HCT116 (cell line): ENCODE measurements around the gene ZNF578. TPM values are rescaled to one million over a fixed set of nuclear protein-coding genes. Genes with fewer than 3 reads are reported as not detected.
"Not testable (repeated sequence)": the region's sequence is repeated elsewhere in the genome, so short reads cannot be mapped to it uniquely, and the experiment has no call there.

Experiments used
- ATAC-seq: fragments of 200-7000 bp; cut with Tn5 transposase; 2 replicates; pipeline ENCODE4 v1.9.1; 2020; ENCODE audit warnings: mild to moderate bottlenecking, moderate library complexity
- BruUV-seq: library from RNA; stranded (reverse); fragments of 400-500 nt; replicated peaks from 2 replicates; lab custom pipeline; 2021; lab: Mats Ljungman, UMichigan
- CTCF ChIA-PET: fragments of 300-600 bp; sonication (Branson Sonifier 250); formaldehyde crosslinking; loops from one replicate; lab custom pipeline; 2021; ENCODE audit warnings: antibody characterized with exemption; lab: Charles Lee
- POLR2A ChIA-PET: fragments of 300-600, 350-600 bp; sonication (Branson Sonifier 250); formaldehyde crosslinking; loops from one replicate; lab custom pipeline; 2021; ENCODE audit warnings: antibody characterized with exemption; lab: Charles Lee
- RAD21 ChIA-PET, 2 experiments: fragments of 300-600 bp; sonication (Branson Sonifier 250); formaldehyde crosslinking; loops; one replicate each; lab custom pipeline; 2023; ENCODE audit warnings: low total read pairs in 2 of 2; ENCODE audit not compliant: uncharacterized antibody in 2 of 2, unreplicated experiment in 2 of 2, low non-redundant PET in 1 of 2; lab: Charles Lee
- DNase-seq: peaks from one replicate; pipeline ENCODE4 v3.0.0-alpha.2; 2010; ENCODE audit warnings: low read depth, low spot score
- H2AFZ ChIP-seq: fragments of 200-600 bp; shearing (Covaris generic), sonication (generic); 2 replicates; pipeline ENCODE4 v1.6.1; 2017; ENCODE audit warnings: low read depth, mixed run types, mixed read lengths, antibody characterized with exemption, low read length; ENCODE audit not compliant: poor library complexity, severe bottlenecking
- H3K27ac ChIP-seq: 2 replicates; pipeline ENCODE4 v1.5.1; 2012; ENCODE audit warnings: low read depth, low read length
- H3K27me3 ChIP-seq: fragments of 200-600 bp; sonication (generic); 2 replicates; pipeline ENCODE4 v1.6.1; 2016; ENCODE audit warnings: mixed run types, low read length, mixed read lengths; ENCODE audit not compliant: insufficient read depth
- H3K36me3 ChIP-seq, 2 experiments: fragments of 200-500 bp in 1 of 2; fragments of 200-600 bp in 1 of 2; sonication (Bioruptor generic) in 1 of 2; sonication (generic) in 1 of 2; 2 replicates each; pipeline versions ENCODE4 v1.5.1 to v1.6.1; 2014 to 2016; ENCODE audit warnings: low read length in 2 of 2, inconsistent platforms in 1 of 2, mixed read lengths in 1 of 2, mixed run types in 1 of 2; ENCODE audit not compliant: insufficient read depth in 2 of 2, control insufficient read depth in 1 of 2
- H3K4me1 ChIP-seq, 2 experiments: fragments of 200-600 bp in 1 of 2; sonication (generic) in 1 of 2; 2 replicates each; pipeline versions ENCODE4 v1.5.1 to v1.6.1; 2012 to 2017; ENCODE audit warnings: low read length in 2 of 2, inconsistent platforms in 1 of 2, mild to moderate bottlenecking in 1 of 2, mixed read lengths in 1 of 2, mixed run types in 1 of 2, moderate library complexity in 1 of 2; ENCODE audit not compliant: insufficient read depth in 2 of 2, control insufficient read depth in 1 of 2
- H3K4me2 ChIP-seq: fragments of 200-600 bp; sonication (generic); 2 replicates; pipeline ENCODE4 v1.6.1; 2017; ENCODE audit warnings: mixed run types, low read length, mixed read lengths
- H3K4me3 ChIP-seq, 2 experiments: fragments of 200-600 bp in 1 of 2; sonication (generic) in 1 of 2; replicated peaks in 1 of 2; 2 replicates each; pipeline ENCODE4 v1.5.1; 2011 to 2016; ENCODE audit warnings: low read length in 2 of 2, control low read depth in 1 of 2, low read depth in 1 of 2, mild to moderate bottlenecking in 1 of 2, mixed read lengths in 1 of 2, mixed run types in 1 of 2
- H3K79me2 ChIP-seq: fragments of 200-600 bp; sonication (generic); 2 replicates; pipeline ENCODE4 v1.6.1; 2017; ENCODE audit warnings: mild to moderate bottlenecking, mixed run types, low read length, moderate library complexity, mixed read lengths; ENCODE audit not compliant: insufficient read depth
- H3K9ac ChIP-seq: fragments of 200-600 bp; sonication (generic); 2 replicates; pipeline ENCODE4 v1.6.1; 2016; ENCODE audit warnings: low read length, mixed read lengths
- H3K9me2 ChIP-seq: fragments of 200-600 bp; sonication (generic), shearing (Covaris generic); 2 replicates; pipeline ENCODE4 v1.6.1; 2017; ENCODE audit warnings: mixed run types, mild to moderate bottlenecking, moderate library complexity; ENCODE audit not compliant: insufficient read depth
- H3K9me3 ChIP-seq, 2 experiments: fragments of 200-500 bp in 1 of 2; fragments of 200-600 bp in 1 of 2; sonication (Bioruptor generic) in 1 of 2; sonication (generic) in 1 of 2; 2 replicates each; pipeline ENCODE4 v1.6.1; 2014 to 2017; ENCODE audit warnings: low read length in 2 of 2, mixed read lengths in 2 of 2, inconsistent platforms in 1 of 2, low read depth in 1 of 2, mild to moderate bottlenecking in 1 of 2, mixed run types in 1 of 2, moderate library complexity in 1 of 2; ENCODE audit not compliant: control insufficient read depth in 1 of 2, insufficient read depth in 1 of 2
- H4K20me1 ChIP-seq: fragments of 200-600 bp; sonication (generic), shearing (Covaris generic); 2 replicates; pipeline ENCODE4 v1.6.1; 2017; ENCODE audit warnings: mixed run types, mild to moderate bottlenecking, moderate library complexity; ENCODE audit not compliant: insufficient read depth
- CBX3 ChIP-seq: IDR thresholded peaks from 2 replicates; pipeline ENCODE4 v1.6.1; 2012; ENCODE audit warnings: low read depth
- CEBPB ChIP-seq: IDR thresholded peaks from 2 replicates; pipeline ENCODE4 v1.6.1; 2012; ENCODE audit warnings: low read depth
- EGR1 ChIP-seq: IDR thresholded peaks from 2 replicates; pipeline ENCODE4 v1.6.1; 2012; ENCODE audit warnings: low read depth
- ELF1 ChIP-seq: IDR thresholded peaks from 2 replicates; pipeline ENCODE4 v1.6.1; 2012; ENCODE audit warnings: low read depth, borderline replicate concordance
- EZH2 ChIP-seq: fragments of 200-600 bp; sonication (generic); IDR thresholded peaks from 2 replicates; pipeline ENCODE4 v1.6.1; 2017; ENCODE audit warnings: antibody characterized with exemption, mixed run types
- EZH2phosphoT487 ChIP-seq: fragments of 200-600 bp; IDR thresholded peaks from 2 replicates; pipeline ENCODE4 v1.6.1; 2018; ENCODE audit warnings: antibody characterized with exemption, borderline replicate concordance
- FOSL1 ChIP-seq: IDR thresholded peaks from 2 replicates; pipeline ENCODE4 v1.6.1; 2012; ENCODE audit warnings: low read depth
- JUND ChIP-seq: IDR thresholded peaks from 2 replicates; pipeline ENCODE4 v1.6.1; 2012
- POLR2A ChIP-seq: IDR thresholded peaks from 2 replicates; pipeline ENCODE4 v1.7.0; 2011; ENCODE audit warnings: borderline replicate concordance; ENCODE audit not compliant: insufficient read depth, insufficient read length; ENCODE audit errors: extremely low read depth
- RAD21 ChIP-seq: IDR thresholded peaks from 2 replicates; pipeline ENCODE4 v1.6.1; 2012; ENCODE audit warnings: low read depth, mild to moderate bottlenecking
- SP1 ChIP-seq: IDR thresholded peaks from 2 replicates; pipeline ENCODE4 v1.6.1; 2012; ENCODE audit warnings: low read depth
- SRF ChIP-seq: IDR thresholded peaks from 2 replicates; pipeline ENCODE4 v1.6.1; 2012; ENCODE audit warnings: low read depth
- TCF7L2 ChIP-seq: IDR thresholded peaks from 2 replicates; pipeline ENCODE4 v1.7.0; 2011; ENCODE audit warnings: borderline replicate concordance, inconsistent platforms; ENCODE audit not compliant: insufficient read depth, insufficient read length; ENCODE audit errors: extremely low read depth
- YY1 ChIP-seq: IDR thresholded peaks from 2 replicates; pipeline ENCODE4 v1.6.1; 2011; ENCODE audit warnings: low read length, low read depth, moderate library complexity, mild to moderate bottlenecking; ENCODE audit not compliant: insufficient replicate concordance; ENCODE audit errors: extremely low read depth
- ZFX ChIP-seq: fragments of 450-650 bp; IDR thresholded peaks from 2 replicates; pipeline ENCODE4 v1.6.1; 2017
- ZNF274 ChIP-seq: fragments of 200-500 bp; sonication (Bioruptor generic); IDR thresholded peaks from 2 replicates; pipeline ENCODE4 v1.6.1; 2014; ENCODE audit warnings: mild to moderate bottlenecking, low read depth, low read length, inconsistent platforms
- intact Hi-C: fragments of 100-400 bp; cut with micrococcal nuclease; formaldehyde crosslinking; loops from 2 replicates; pipeline ENCODE4 v1.10.0; 2022
- total RNA-seq: library from RNA; stranded (reverse); gene quantifications from one replicate; pipeline ENCODE4 v1.2.1, GENCODE V29; 2021; ENCODE audit not compliant: unreplicated experiment
- TF ChIP-seq, protein P1 (sequence below): IDR thresholded peaks from 2 replicates; pipeline ENCODE4 v1.6.1; 2012
- TF ChIP-seq, protein P2 (sequence below): IDR thresholded peaks from 2 replicates; pipeline ENCODE4 v1.6.1; 2012
- TF ChIP-seq, protein P3 (sequence below): IDR thresholded peaks from 2 replicates; pipeline ENCODE4 v1.6.1; 2012; ENCODE audit warnings: low read depth

Gene ZNF578
- total RNA-seq, 1 experiment from 2014 or later = not detected

- no peaks in the 10 kb centered on the region for H3K9me2 ChIP-seq
- no peaks in the 10 kb centered on the region for H3K4me1 ChIP-seq
- H3K4me3 ChIP-seq = no peak overlapping the region
- CTCF ChIA-PET = no interaction called here
- no peaks in the 10 kb centered on the region for H3K27me3 ChIP-seq
- DNase-seq (no peak), ATAC-seq (no peak)
- H4K20me1 ChIP-seq = no peaks in the 10 kb centered on the region
- peaks cover 0 to 9% of the 10 kb centered on the region in 2 experiments for H3K36me3 ChIP-seq
- intact Hi-C loops = no loop called here
- no peak overlapping the region for H3K4me2 ChIP-seq
- H3K79me2 ChIP-seq = no peaks in the 10 kb centered on the region
- RAD21 ChIA-PET = no interaction called here
- peaks cover 0 to 10% of the 10 kb centered on the region in 2 experiments; a peak in 1 of 4 replicates for H3K9me3 ChIP-seq
- H2AFZ ChIP-seq = no peak overlapping the region
- TF ChIP-seq SP1 (no peak), TCF7L2 (no peak), YY1 (no peak), CBX3 (no peak), ELF1 (no peak), EZH2 (no peak), FOSL1 (no peak), POLR2A (no peak), ZFX (no peak), ZNF274 (no peak), EZH2phosphoT487 (no peak), CEBPB (no peak), SRF (no peak), JUND (no peak), RAD21 (no peak), EGR1 (no peak)
- TF ChIP-seq, protein P1, sequence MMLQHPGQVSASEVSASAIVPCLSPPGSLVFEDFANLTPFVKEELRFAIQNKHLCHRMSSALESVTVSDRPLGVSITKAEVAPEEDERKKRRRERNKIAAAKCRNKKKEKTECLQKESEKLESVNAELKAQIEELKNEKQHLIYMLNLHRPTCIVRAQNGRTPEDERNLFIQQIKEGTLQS = no peak
- TF ChIP-seq, protein P2, sequence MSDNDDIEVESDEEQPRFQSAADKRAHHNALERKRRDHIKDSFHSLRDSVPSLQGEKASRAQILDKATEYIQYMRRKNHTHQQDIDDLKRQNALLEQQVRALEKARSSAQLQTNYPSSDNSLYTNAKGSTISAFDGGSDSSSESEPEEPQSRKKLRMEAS = no peak
- TF ChIP-seq, protein P3, sequence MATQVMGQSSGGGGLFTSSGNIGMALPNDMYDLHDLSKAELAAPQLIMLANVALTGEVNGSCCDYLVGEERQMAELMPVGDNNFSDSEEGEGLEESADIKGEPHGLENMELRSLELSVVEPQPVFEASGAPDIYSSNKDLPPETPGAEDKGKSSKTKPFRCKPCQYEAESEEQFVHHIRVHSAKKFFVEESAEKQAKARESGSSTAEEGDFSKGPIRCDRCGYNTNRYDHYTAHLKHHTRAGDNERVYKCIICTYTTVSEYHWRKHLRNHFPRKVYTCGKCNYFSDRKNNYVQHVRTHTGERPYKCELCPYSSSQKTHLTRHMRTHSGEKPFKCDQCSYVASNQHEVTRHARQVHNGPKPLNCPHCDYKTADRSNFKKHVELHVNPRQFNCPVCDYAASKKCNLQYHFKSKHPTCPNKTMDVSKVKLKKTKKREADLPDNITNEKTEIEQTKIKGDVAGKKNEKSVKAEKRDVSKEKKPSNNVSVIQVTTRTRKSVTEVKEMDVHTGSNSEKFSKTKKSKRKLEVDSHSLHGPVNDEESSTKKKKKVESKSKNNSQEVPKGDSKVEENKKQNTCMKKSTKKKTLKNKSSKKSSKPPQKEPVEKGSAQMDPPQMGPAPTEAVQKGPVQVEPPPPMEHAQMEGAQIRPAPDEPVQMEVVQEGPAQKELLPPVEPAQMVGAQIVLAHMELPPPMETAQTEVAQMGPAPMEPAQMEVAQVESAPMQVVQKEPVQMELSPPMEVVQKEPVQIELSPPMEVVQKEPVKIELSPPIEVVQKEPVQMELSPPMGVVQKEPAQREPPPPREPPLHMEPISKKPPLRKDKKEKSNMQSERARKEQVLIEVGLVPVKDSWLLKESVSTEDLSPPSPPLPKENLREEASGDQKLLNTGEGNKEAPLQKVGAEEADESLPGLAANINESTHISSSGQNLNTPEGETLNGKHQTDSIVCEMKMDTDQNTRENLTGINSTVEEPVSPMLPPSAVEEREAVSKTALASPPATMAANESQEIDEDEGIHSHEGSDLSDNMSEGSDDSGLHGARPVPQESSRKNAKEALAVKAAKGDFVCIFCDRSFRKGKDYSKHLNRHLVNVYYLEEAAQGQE = no peak
- no peak overlapping the region for H3K9ac ChIP-seq
- H3K27ac ChIP-seq = no peak overlapping the region
- BruUV-seq = no TSS peak
- POLR2A ChIA-PET = no interaction called here
Observed at GRCh38 chr19:52536448-52536800, 83.1 kb downstream of the ZNF578 start.

- intact Hi-C loops, RAD21 ChIA-PET, H3K27me3 ChIP-seq, H3K9ac ChIP-seq, H3K27ac ChIP-seq, ATAC-seq, H3K9me3 ChIP-seq, DNase-seq, BruUV-seq, H2AFZ ChIP-seq, H3K4me3 ChIP-seq, H3K79me2 ChIP-seq, H3K4me2 ChIP-seq, H4K20me1 ChIP-seq, H3K4me1 ChIP-seq, CTCF ChIA-PET, POLR2A ChIA-PET, H3K9me2 ChIP-seq: not testable (repeated sequence)
- peaks cover 0 to 11% of the 10 kb centered on the region in 2 experiments; a peak in 3 of 4 replicates for H3K36me3 ChIP-seq
Observed at GRCh38 chr19:52538815-52539214, 85.5 kb downstream of the ZNF578 start.
